ENCODE data around the gene NR3C2.

GRCh38 chr4:148481636-148482035 lies 39.4 kb upstream of the NR3C2 start:
- TF ChIP-seq POLR2AphosphoS5 (IDR thresholded peaks at IDR 0.05; ENCODE audit: borderline replicate concordance, low read depth, low read length) (no peak), EZH2 (IDR thresholded peaks at IDR 0.05) (no peak)
